Measurements from ENCODE around the gene INO80.
A peak's percentile ranks its signal among the peaks of the same experiment; 100 is the strongest.
"Not testable (repeated sequence)": the region's sequence is repeated elsewhere in the genome, so short reads cannot be mapped to it uniquely, and the experiment has no call there.

Gene INO80

GRCh38 chr15:41116116-41116961 lies at the start of gene INO80:
Gene INO80 (minus strand): TSS chr15:41116280. CDS start chr15:41096310, 19,970 bp downstream.
- peak; percentile 90 to 93 for DNase-seq

GRCh38 chr15:41161736-41162135 lies 45.7 kb upstream of the INO80 start:
- DNase-seq: no peak

GRCh38 chr15:41161336-41161735 lies 45.3 kb upstream of the INO80 start:
- no peak for DNase-seq

- DNase-seq: no peak
These were observed 44.7 kb upstream of the INO80 start for GRCh38 chr15:41160639-41161315.

GRCh38 chr15:41154412-41154811 lies 38.3 kb upstream of the INO80 start:
- no peak for DNase-seq

GRCh38 chr15:41153733-41154132 lies 37.7 kb upstream of the INO80 start:
- DNase-seq: no peak

- no peak for DNase-seq
These were observed 35.4 kb upstream of the INO80 start for GRCh38 chr15:41151451-41152005.

GRCh38 chr15:41150279-41150678 lies 34.2 kb upstream of the INO80 start:
- DNase-seq: no peak

- DNase-seq: no peak
These were observed 32.0 kb upstream of the INO80 start for GRCh38 chr15:41148065-41148464.

- DNase-seq: no peak
These were observed 23.5 kb upstream of the INO80 start for GRCh38 chr15:41139619-41140018.

- DNase-seq: not testable (repeated sequence)
These were observed 23.0 kb upstream of the INO80 start for GRCh38 chr15:41139112-41139511.

GRCh38 chr15:41135580-41135979 lies 19.5 kb upstream of the INO80 start:
- DNase-seq: not testable (repeated sequence)

GRCh38 chr15:41133454-41133853 lies 17.4 kb upstream of the INO80 start:
- DNase-seq: no peak

- not testable (repeated sequence) for DNase-seq
These were observed 16.0 kb upstream of the INO80 start for GRCh38 chr15:41132094-41132493.

- DNase-seq: no peak
These were observed 12.3 kb upstream of the INO80 start for GRCh38 chr15:41128174-41128902.

- no peak for DNase-seq
These were observed 10.0 kb upstream of the INO80 start for GRCh38 chr15:41125931-41126642.

GRCh38 chr15:41125063-41125669 lies 9.1 kb upstream of the INO80 start:
- DNase-seq: no peak

- no peak for DNase-seq
These were observed 8.0 kb upstream of the INO80 start for GRCh38 chr15:41124058-41124457.

GRCh38 chr15:41122849-41123248 lies 6.8 kb upstream of the INO80 start:
- no peak for DNase-seq

GRCh38 chr15:41121951-41122350 lies 5.9 kb upstream of the INO80 start:
- no peak for DNase-seq

- DNase-seq: no peak
These were observed 827 bp upstream of the INO80 start for GRCh38 chr15:41116962-41117252.

- DNase-seq: peak; percentile 14 to 44
These were observed 396 bp downstream of the INO80 start for GRCh38 chr15:41115652-41116115.

Data from NCI-H1930 (cell line).